Raji (cell line): ENCODE data around the gene SLC8A2.

Experiments used
- POLR2A ChIP-seq: IDR thresholded peaks from 2 replicates; pipeline ENCODE4 v1.6.1; 2011; ENCODE audit warnings: low read depth, low read length, control low read depth; ENCODE audit not compliant: insufficient read depth

SLC8A2 gene

DNA sequence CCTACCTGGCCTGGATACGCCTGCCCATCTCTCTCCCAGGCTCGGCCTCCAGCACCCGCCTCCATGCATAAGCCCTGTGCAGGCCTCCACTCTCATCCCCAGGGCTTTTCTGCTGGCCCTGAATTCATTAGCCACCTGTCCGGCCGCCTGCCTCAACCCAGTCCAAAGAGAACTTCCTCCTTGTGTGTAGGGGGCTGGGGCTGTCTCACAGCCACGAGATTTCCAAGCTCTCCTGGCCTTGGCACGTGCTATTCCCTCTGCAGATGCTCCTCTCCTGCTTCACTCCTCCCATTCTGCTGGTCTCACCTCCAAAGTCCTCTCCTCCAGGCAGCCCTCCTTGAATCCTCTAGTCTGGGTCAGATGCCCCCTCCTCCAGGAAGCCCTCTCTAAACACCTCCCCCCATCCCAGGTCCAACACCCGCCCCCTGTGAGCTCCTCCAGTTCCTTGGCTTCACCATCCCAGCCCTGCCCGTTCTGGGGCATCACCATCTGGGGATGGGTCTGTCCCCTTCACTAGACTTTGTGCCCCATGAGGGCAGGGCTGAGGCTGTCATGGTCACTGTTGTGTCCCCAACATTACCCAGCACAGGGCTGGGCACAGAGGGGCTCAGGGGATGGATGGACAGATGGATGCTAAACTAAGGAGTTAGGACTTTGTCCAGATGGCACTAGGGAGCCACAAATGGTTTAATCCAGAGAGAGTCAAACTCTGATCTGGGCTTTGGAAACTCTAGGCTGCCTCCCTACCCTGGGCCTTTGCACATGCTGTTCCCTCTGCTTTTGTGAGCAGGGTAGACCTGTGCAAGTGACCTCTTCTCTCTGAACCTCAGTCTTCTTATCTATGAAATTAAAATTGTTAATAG, 67.1 kb downstream of the SLC8A2 start:
- TF ChIP-seq POLR2A = no peak

DNA sequence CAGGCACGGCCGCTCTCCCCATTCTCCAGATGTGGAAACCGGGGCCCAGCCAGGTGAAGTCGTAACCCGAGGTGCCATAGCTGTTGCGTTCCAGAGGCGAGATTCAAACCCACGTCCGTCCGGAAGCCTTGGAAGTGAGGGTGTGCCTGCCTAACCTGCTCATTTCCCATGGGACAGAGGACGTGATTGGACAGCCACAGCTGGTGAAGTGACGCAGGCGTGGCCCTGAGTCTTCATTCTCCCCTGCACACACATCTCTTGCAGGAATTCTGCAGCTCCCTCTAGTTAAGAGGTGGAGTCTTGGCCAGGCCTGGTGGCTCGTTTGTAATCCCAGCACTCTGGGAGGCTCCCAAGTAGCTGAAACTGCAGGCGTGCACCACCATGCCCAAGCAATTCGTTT, 69.2 kb downstream of the SLC8A2 start:
- no peak for TF ChIP-seq POLR2A

- no peak for TF ChIP-seq POLR2A
Measured at GRCh38 chr19:47398707-47399597, 72.7 kb downstream of the SLC8A2 start.

GRCh38 chr19:47391510-47392223, 80.0 kb downstream of the SLC8A2 start:
- no peak for TF ChIP-seq POLR2A

- no peak for TF ChIP-seq POLR2A
Measured at GRCh38 chr19:47390533-47391488, 80.9 kb downstream of the SLC8A2 start.

DNA sequence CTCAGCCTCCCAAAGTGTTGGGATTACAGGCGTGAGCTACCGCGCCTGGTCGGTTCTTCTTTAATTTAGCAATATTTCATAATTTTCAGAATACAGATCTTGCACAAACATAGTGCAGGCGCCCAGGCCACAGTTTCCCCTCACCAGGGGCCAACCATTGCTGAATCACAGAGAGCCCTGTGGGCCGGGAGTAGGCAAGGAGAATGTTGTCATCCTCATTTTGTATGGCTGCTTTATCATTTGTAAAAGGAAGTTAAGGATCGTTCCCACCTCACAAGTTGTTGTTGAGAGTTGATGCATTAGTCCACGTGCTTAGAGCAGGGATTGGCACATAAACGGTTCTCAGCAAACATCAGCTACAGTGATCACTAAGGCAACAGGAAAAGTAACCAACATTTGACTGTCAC, 82.5 kb downstream of the SLC8A2 start:
- TF ChIP-seq POLR2A = no peak

DNA sequence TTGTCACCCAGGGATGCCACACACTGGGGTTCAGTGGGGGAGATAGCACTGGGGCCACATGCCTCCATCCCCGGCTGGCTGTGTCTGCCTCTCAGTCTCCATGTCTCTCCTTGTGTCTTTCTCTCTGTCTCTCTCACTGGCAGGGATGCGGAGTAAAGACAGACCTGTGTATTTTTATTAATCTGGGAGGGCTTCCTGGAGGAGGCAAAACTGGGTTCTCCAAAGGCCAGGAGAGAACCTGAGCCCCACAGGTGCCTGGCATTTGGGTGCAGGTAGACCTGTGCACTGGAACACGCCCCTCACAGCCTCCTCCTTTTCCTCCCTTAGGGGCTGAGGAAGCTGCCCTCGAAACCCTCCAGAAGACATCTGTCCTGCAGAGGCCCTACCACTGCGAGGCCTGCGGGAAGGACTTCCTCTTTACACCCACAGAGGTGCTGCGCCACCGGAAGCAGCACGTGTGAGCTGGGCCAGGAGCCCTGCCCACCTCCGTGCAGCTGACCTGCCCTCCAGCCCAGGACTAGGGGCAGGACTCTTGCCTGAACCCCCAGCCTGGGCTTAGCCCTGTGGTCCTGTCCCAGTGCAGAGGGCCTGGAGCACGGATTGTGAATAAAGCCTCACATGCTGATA, 89.9 kb downstream of the SLC8A2 start:
- no peak for TF ChIP-seq POLR2A

DNA sequence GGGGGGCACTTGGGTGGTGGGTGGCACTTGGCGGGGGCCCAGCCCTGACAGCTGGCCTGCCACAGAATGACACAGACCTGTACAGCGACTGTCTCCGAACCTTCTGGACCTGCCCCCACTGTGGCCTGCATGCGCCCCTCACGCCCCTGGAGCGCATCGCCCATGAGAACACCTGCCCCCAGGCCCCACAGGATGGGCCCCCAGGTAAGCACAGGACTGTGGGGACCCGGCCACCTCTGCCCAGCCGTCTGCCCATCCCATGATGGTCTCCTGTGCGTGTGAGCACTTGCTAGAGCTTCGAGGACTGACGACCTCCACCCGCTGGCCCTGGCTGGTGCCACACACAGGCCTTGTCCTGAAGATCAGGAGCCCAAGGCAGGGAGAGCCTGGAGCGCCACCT, 90.6 kb downstream of the SLC8A2 start:
- TF ChIP-seq POLR2A = no peak

DNA sequence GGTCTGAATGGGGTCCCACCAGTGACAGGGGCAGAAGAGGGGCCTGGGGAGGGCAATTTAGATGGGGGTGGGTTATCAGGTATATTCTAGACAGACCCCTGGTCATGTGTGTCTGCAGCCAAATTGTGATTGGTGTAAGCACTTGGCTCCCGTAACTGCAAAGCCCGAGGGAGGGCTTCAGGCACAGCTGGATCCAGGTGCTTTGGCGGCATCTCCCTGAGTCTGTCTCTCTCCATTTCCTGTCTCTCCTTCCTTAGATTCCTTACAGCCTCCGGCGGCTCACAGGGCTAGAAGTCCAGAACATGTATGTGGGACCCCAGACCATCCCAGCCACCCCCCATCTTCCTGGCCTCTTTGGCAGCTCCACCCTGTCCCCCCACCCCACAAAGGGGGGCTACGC, 91.1 kb downstream of the SLC8A2 start:
- TF ChIP-seq POLR2A = no peak

DNA sequence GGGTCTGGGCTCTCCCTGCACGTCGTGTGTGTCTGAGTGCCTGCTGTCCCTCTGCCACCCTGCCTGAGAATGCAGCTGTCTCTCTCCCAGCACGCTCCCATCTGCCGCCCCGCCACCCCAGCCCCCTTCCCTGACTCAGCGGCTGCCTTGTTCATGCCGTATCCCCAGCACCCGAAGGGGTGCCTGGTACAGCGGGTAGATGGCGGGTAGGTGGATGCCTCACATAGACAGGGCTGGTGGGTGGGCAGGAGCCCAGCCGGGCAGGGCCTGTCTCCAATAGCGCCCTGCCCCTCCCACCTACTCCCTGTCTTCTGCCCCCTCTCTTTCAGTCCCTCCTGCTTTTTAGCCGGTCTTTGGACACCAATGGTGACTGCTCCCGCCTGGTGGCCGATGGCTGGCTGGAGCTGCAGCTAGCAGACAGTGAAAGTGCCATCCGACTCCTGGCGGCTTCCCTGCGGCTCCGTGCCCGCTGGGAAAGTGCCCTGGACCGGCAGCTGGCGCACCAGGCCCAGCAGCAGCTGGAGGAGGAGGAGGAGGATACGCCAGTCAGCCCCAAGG, 92.2 kb downstream of the SLC8A2 start:
- no peak for TF ChIP-seq POLR2A

DNA sequence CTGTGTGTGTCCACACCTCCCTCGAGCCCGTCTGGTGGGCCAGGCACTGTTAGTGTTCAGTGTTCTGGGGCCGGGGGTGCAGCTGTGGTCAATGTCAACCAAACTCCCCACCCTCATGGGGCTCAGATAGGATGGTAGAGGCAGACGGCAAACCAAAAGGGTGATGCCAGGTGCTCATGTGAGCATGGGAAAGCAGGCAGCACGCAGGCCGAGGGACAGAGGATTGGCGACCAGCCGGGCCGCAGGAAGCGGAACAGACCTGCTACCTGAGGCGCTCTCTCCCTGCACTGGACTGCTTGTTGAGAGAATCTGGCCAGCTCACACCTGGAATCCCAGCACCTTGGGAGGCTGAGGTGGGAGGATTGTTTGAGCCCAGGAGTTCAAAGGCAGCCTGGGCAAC, 93.4 kb downstream of the SLC8A2 start:
- TF ChIP-seq POLR2A = no peak
